Breast epithelium (tissue), 3 donors: ENCODE results near the gene AGAP1.

ENCODE experiments used
- POLR2A ChIP-seq: fragments of 450-650 bp; IDR thresholded peaks from one replicate; pipeline ENCODE4 v1.6.1; 2016; ENCODE audit warnings: antibody characterized with exemption, mild to moderate bottlenecking, moderate library complexity
- POLR2AphosphoS5 ChIP-seq, 3 donors: sonication (generic); formaldehyde crosslinking; IDR thresholded peaks; one replicate each; pipeline ENCODE4 v1.6.1; 2017; ENCODE audit warnings: antibody characterized with exemption in 3 of 3
- TF ChIP-seq, protein P1 (sequence below), 3 donors: fragments of 450-650 bp; IDR thresholded peaks; one replicate each; pipeline ENCODE4 v1.5.1; 2016 to 2017; ENCODE audit warnings: antibody characterized with exemption in 3 of 3, mild to moderate bottlenecking in 3 of 3, moderate library complexity in 3 of 3

DNA sequence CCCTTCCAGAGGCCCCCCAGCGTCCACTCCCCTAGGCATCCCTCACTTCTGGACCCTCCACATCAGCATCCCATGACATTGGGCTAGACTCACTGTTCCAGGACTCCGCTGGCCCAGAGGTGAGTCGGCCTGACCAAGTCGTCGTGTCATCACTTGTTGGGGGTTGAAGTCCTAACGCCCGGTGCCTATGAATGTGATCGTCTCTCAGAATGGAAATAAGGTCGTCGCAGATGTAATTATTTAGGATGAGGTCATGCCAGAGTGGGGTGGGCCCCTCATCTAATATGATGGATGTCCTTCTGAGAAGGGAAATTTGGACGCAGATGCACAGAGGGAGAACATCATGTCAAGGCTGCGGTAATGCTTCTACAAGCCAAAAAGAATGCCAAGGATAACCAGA, 142.7 kb downstream of the AGAP1 start:
- TF ChIP-seq POLR2A (no peak), POLR2AphosphoS5 (IDR thresholded peaks at IDR 0.05) (no peak)
- TF ChIP-seq, protein P1, sequence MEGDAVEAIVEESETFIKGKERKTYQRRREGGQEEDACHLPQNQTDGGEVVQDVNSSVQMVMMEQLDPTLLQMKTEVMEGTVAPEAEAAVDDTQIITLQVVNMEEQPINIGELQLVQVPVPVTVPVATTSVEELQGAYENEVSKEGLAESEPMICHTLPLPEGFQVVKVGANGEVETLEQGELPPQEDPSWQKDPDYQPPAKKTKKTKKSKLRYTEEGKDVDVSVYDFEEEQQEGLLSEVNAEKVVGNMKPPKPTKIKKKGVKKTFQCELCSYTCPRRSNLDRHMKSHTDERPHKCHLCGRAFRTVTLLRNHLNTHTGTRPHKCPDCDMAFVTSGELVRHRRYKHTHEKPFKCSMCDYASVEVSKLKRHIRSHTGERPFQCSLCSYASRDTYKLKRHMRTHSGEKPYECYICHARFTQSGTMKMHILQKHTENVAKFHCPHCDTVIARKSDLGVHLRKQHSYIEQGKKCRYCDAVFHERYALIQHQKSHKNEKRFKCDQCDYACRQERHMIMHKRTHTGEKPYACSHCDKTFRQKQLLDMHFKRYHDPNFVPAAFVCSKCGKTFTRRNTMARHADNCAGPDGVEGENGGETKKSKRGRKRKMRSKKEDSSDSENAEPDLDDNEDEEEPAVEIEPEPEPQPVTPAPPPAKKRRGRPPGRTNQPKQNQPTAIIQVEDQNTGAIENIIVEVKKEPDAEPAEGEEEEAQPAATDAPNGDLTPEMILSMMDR (IDR thresholded peaks at IDR 0.05), result no peak
